ENCODE results near the gene KCNC3. TPM values are rescaled to one million over a fixed set of nuclear protein-coding genes. Genes with fewer than 3 reads are reported as not detected.

KCNC3 gene
- total and polyA plus RNA-seq, 9 donors = 0.13 to 1.9 (median 0.96) TPM

DNA sequence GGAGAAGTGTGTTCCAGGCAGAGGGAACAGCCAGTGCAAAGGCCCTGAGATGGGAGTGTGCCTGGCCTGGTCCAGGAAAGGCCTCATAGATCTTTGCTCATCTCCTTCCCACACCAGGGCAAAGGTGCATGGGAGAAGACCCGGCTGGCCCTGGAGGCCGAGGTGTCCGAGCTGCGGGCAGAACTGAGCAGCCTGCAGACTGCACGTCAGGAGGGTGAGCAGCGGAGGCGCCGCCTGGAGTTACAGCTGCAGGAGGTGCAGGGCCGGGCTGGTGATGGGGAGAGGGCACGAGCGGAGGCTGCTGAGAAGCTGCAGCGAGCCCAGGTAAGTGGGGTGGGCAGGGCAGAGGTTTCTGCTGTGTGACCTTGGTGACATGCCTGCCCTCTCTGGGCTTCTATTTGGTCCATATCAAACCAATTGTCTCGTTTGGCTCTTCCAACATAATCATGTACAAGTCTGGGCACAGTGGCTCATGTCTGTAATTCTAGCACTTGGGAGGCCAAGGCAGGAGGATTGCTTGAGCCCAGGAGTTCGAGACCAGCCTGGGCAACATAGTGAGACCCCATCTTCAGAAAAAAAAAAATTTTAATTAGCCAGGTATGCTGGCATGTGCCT is 51.1 kb downstream of the KCNC3 start:
- Histone ChIP-seq H3K9me3 (replicated peaks; ENCODE audit: control insufficient read depth, low read depth, low read length) (no peaks in the 10 kb centered on the region), H3K4me3 (ENCODE audit: low read length) (no peak overlapping the region), H3K4me1 (ENCODE audit: control insufficient read depth, insufficient read depth, low read length) (no peaks in the 10 kb centered on the region), H3K27ac (ENCODE audit: low read length) (no peak overlapping the region), H3K36me3 (ENCODE audit: control insufficient read depth, insufficient read depth, low read length) (peaks cover 21% of the 10 kb centered on the region), H3K27me3 (ENCODE audit: control insufficient read depth, insufficient read depth, low read length) (no peaks in the 10 kb centered on the region)
- 87% methylated on average over 12 of the region's 14 CpGs for WGBS (ENCODE audit: insufficient coverage)
- no peak for DNase-seq

DNA sequence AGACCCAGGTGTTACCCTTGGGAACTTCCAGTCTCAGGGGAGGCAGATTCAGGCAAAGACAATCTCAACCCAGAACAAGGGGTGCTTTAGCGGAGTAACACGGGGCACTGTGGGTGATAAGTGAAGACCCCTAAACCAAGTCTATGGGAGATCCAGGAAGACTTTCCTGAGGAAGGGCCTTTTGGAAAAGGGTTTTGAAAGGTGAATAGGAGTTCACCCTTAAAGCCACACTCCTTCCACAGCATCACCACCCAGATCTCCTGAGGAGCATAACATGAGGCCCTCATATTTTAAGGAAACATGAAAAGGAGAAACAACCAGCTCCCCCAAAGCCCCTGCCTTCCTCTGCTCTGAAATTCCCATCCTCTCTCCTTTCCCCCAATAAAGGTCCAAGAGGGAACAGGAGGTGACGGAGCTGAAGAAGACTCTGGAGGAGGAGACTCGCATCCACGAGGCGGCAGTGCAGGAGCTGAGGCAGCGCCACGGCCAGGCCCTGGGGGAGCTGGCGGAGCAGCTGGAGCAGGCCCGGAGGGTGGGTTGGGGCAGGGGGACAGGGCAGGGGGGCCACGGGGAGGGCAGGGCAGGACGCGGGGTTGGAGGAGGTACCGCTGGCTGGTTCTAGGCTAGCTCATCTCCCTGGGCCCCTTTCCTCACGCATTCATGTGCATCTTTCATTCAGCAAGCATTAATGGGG is 52.7 kb downstream of the KCNC3 start:
- H3K27me3 ChIP-seq (ENCODE audit: control insufficient read depth, insufficient read depth, low read length) = no peaks in the 10 kb centered on the region
- no peaks in the 10 kb centered on the region for H3K4me1 ChIP-seq (ENCODE audit: control insufficient read depth, insufficient read depth, low read length)
- no peak overlapping the region for H3K27ac ChIP-seq (ENCODE audit: low read length)
- no CpG with 5 or more reads among the region's 15 CpGs for WGBS (ENCODE audit: insufficient coverage)
- no peak for DNase-seq
- H3K36me3 ChIP-seq (ENCODE audit: control insufficient read depth, insufficient read depth, low read length) = peaks cover 24% of the 10 kb centered on the region
- H3K9me3 ChIP-seq (replicated peaks; ENCODE audit: control insufficient read depth, low read depth, low read length) = no peaks in the 10 kb centered on the region
- H3K4me3 ChIP-seq (ENCODE audit: low read length) = no peak overlapping the region

DNA sequence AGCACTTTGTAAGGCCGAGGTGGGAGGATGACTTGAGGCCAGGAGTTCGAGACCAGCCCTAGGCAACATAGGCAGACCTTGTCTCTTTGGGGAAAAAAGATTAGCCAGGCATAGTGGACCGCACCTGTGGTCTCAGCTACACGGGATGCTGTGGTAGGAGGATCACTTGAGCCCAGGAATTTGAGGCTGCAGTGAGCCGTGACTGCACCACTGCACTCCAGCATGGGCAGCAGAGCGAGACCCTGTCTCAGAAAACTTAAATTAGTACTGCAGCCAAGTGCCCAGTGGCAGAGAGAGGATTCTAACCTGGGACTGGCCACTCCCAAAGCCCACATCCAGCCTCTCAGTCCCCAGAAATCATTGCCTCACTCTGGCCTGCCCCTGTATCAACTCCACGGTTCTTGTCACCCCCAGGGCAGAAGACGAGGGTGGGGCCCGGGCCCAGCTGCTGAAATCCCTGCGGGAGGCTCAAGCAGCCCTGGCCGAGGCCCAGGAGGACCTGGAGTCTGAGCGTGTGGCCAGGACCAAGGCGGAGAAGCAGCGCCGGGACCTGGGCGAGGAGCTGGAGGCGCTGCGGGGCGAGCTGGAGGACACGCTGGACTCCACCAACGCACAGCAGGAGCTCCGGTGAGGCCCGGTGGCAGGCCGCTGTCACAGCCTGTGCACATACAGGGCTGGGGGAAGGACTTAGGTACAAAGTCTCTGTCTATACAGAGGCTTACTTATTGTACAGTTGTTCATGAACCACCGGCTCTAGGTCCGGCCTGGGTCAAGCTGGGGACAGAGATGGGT is 53.4 kb downstream of the KCNC3 start:
- no peak for DNase-seq
- Histone ChIP-seq H3K4me3 (ENCODE audit: low read length) (no peak overlapping the region), H3K36me3 (ENCODE audit: control insufficient read depth, insufficient read depth, low read length) (peaks cover 27% of the 10 kb centered on the region), H3K27me3 (ENCODE audit: control insufficient read depth, insufficient read depth, low read length) (no peaks in the 10 kb centered on the region), H3K27ac (ENCODE audit: low read length) (no peak overlapping the region), H3K9me3 (replicated peaks; ENCODE audit: control insufficient read depth, low read depth, low read length) (no peaks in the 10 kb centered on the region), H3K4me1 (ENCODE audit: control insufficient read depth, insufficient read depth, low read length) (no peaks in the 10 kb centered on the region)
- 61% methylated on average over 26 of the region's 26 CpGs for WGBS (ENCODE audit: insufficient coverage)

DNA sequence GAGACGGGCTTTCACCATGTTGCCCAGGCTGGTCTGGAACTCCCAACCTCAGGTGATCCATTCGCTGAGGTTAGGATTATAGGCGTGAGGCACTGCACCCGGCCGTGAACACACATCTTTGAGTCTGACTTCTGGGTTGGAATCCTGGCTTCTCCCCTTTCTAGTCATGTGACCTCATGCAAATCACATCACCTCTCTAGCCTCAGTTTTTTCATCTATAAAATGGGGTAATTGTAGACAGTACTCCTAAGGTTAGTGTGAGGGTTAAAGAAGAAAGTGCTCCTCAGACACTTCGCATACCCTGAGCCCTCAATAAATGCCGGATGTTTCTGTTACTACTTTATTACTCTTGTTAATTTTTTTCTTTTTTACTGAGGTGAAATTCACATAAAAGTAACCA is 55.4 kb downstream of the KCNC3 start:
- no peak for DNase-seq
- 94% methylated on average over 5 of the region's 7 CpGs for WGBS (ENCODE audit: insufficient coverage)
- H3K4me3 ChIP-seq (ENCODE audit: low read length) = no peak overlapping the region
- H3K4me1 ChIP-seq (ENCODE audit: control insufficient read depth, insufficient read depth, low read length) = no peaks in the 10 kb centered on the region
- H3K27me3 ChIP-seq (ENCODE audit: control insufficient read depth, insufficient read depth, low read length) = no peaks in the 10 kb centered on the region
- peaks cover 26% of the 10 kb centered on the region for H3K36me3 ChIP-seq (ENCODE audit: control insufficient read depth, insufficient read depth, low read length)
- no peak overlapping the region for H3K27ac ChIP-seq (ENCODE audit: low read length)
- no peaks in the 10 kb centered on the region for H3K9me3 ChIP-seq (replicated peaks; ENCODE audit: control insufficient read depth, low read depth, low read length)

DNA sequence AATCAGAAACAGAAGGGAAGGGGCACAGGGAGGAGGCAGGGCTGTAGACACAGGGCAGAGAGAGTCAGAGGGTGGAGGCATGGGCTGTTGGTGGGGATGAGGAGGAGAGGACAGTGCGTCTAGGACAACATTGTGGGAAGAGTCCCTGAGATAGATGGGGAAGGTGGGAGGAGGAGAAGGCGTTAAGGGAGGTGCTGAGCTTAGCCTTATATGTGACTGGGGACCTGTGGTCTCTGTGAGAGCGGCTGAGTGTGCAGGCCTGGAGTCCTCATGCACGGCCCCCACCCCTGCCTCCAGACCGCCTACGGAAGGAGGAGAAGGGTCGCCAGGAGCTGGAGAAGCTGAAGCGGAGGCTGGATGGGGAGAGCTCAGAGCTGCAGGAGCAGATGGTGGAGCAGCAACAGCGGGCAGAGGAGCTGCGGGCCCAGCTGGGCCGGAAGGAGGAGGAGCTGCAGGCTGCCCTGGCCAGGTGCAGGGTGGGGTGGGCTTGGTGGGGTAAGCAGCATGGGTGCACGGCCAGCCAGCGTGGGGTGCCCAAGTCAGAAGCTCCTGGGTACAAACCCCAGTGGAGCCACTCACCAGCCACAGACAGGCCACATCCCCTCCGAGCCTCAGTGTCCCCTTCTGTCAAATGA is 56.8 kb downstream of the KCNC3 start:
- Histone ChIP-seq H3K4me3 (ENCODE audit: low read length) (no peak overlapping the region), H3K27ac (ENCODE audit: low read length) (no peak overlapping the region), H3K27me3 (ENCODE audit: control insufficient read depth, insufficient read depth, low read length) (no peaks in the 10 kb centered on the region), H3K9me3 (replicated peaks; ENCODE audit: control insufficient read depth, low read depth, low read length) (no peaks in the 10 kb centered on the region), H3K4me1 (ENCODE audit: control insufficient read depth, insufficient read depth, low read length) (no peaks in the 10 kb centered on the region), H3K36me3 (ENCODE audit: control insufficient read depth, insufficient read depth, low read length) (peaks cover 32% of the 10 kb centered on the region)
- WGBS (ENCODE audit: insufficient coverage) = 73% methylated on average over 8 of the region's 14 CpGs
- DNase-seq = no peak

DNA sequence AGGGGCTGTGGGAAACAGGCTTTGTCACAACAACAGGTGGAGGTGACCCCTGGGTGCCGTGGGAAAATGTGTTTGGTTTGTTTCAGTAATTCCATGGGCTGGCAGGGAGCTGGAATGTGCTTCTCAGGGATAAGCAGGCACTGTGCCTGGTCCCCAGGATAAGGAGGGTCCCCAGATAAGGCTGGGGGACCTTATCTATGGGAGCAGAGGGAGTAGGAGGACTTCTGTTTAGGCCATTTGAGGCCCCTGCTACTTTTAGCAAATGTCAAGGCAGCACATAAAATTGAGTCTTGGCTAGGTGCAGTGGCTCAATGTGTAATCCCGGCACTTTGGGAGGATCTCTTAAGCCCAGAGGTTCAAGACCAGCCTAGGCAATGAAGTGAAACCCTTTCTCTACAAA is 59.5 kb downstream of the KCNC3 start:
- peaks cover 26% of the 10 kb centered on the region for H3K36me3 ChIP-seq (ENCODE audit: control insufficient read depth, insufficient read depth, low read length)
- H3K27me3 ChIP-seq (ENCODE audit: control insufficient read depth, insufficient read depth, low read length) = no peaks in the 10 kb centered on the region
- H3K4me1 ChIP-seq (ENCODE audit: control insufficient read depth, insufficient read depth, low read length) = no peaks in the 10 kb centered on the region
- H3K9me3 ChIP-seq (replicated peaks; ENCODE audit: control insufficient read depth, low read depth, low read length) = no peaks in the 10 kb centered on the region
- no peak for DNase-seq
- no peak overlapping the region for H3K27ac ChIP-seq (ENCODE audit: low read length)
- H3K4me3 ChIP-seq (ENCODE audit: low read length) = no peak overlapping the region
- WGBS (ENCODE audit: insufficient coverage) = 50% methylated on average over 1 of the region's 2 CpGs

DNA sequence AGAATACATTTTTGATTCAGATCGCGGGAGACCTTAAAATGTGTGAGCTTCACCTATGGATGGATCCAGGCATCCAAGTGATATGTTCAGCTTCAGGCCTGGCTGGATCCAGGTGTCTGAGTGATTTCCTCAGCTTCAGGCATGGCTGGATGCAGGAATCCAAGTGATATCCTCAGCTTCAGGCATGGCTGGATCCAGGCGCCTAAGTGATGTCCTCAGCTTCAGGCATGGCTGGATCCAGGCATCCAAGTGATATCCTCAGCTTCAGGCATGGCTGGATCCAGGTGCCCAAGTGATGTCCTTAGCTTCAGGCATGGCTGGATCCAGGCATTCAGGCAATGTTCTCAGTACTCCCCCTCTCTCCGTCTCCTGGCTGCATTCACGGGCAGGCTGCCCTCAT is 60.7 kb downstream of the KCNC3 start:
- Histone ChIP-seq H3K9me3 (replicated peaks; ENCODE audit: control insufficient read depth, low read depth, low read length) (no peaks in the 10 kb centered on the region), H3K36me3 (ENCODE audit: control insufficient read depth, insufficient read depth, low read length) (peaks cover 32% of the 10 kb centered on the region)
- WGBS (ENCODE audit: insufficient coverage) = 94% methylated on average over 3 of the region's 5 CpGs

DNA sequence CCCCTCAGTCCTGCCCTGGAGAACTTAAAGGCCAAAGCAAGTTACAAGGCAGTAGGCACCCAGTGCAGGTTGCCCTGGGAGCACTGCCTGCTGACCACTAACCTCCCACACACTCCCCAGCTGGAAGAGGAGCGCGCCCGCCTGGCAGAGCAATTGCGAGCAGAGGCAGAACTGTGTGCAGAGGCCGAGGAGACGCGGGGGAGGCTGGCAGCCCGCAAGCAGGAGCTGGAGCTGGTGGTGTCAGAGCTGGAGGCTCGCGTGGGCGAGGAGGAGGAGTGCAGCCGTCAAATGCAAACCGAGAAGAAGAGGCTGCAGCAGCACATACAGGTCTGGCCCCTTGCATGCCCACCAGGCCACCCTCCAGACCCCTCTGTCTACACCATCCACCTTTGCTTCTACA is 61.1 kb downstream of the KCNC3 start:
- Histone ChIP-seq H3K27me3 (ENCODE audit: control insufficient read depth, insufficient read depth, low read length) (no peaks in the 10 kb centered on the region), H3K36me3 (ENCODE audit: control insufficient read depth, insufficient read depth, low read length) (peaks cover 32% of the 10 kb centered on the region), H3K4me1 (ENCODE audit: control insufficient read depth, insufficient read depth, low read length) (no peaks in the 10 kb centered on the region), H3K4me3 (ENCODE audit: low read length) (no peak overlapping the region), H3K9me3 (replicated peaks; ENCODE audit: control insufficient read depth, low read depth, low read length) (no peaks in the 10 kb centered on the region), H3K27ac (ENCODE audit: low read length) (no peak overlapping the region)
- no peak for DNase-seq
- WGBS (ENCODE audit: insufficient coverage) = 100% methylated on average over 4 of the region's 13 CpGs

More for the DNA sequence above, 60.7 kb downstream of the KCNC3 start:
- DNase-seq = no peak
- Histone ChIP-seq H3K27me3 (ENCODE audit: control insufficient read depth, insufficient read depth, low read length) (no peaks in the 10 kb centered on the region), H3K4me3 (ENCODE audit: low read length) (no peak overlapping the region), H3K4me1 (ENCODE audit: control insufficient read depth, insufficient read depth, low read length) (no peaks in the 10 kb centered on the region), H3K27ac (ENCODE audit: low read length) (no peak overlapping the region)

DNA sequence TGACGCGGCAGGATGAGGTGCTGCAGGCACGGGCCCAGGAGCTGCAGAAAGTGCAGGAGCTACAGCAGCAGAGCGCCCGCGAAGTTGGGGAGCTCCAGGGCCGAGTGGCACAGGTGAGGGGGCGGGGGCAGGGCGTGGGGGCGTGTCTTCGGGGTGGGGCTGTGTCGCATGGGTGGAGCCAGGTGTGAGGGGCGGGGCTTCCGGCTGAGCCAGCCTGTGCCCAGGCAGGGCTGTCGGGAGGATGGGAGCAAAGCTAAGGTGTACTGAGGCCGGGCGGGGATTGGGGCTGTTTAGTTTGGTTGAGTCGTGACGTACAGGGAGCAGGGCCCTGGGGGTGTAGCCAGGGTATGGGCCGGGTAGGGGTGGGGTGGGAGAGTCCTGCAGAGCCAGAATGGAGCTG is 62.3 kb downstream of the KCNC3 start:
- WGBS (ENCODE audit: insufficient coverage) = 8% methylated on average over 20 of the region's 20 CpGs
- H3K36me3 ChIP-seq (ENCODE audit: control insufficient read depth, insufficient read depth, low read length) = peaks cover 29% of the 10 kb centered on the region
- no peak overlapping the region for H3K27ac ChIP-seq (ENCODE audit: low read length)
- H3K4me3 ChIP-seq (ENCODE audit: low read length) = no peak overlapping the region
- H3K4me1 ChIP-seq (ENCODE audit: control insufficient read depth, insufficient read depth, low read length) = no peaks in the 10 kb centered on the region
- no peaks in the 10 kb centered on the region for H3K9me3 ChIP-seq (replicated peaks; ENCODE audit: control insufficient read depth, low read depth, low read length)
- no peak for DNase-seq
- no peaks in the 10 kb centered on the region for H3K27me3 ChIP-seq (ENCODE audit: control insufficient read depth, insufficient read depth, low read length)

DNA sequence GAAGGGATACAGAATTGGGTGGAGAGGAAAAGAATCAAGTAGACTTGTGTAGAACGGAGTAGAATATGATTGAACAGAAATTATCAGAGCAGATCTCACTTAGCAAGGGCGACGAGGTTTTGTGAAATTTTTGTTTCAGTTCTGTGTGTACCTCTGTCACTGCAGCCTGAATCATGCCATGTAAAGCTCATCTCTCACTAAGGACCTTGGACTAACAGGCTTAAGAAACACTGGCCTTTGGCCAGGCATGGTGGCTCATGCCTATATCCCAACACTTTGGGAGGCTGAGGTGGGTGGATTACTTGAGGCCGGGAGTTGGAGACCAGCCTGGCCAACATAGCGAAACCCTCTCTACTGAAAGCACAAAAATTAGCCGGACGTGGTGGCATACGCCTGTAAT is 63.1 kb downstream of the KCNC3 start:
- WGBS (ENCODE audit: insufficient coverage) = 90% methylated on average over 1 of the region's 8 CpGs

More for the DNA sequence above, 63.1 kb downstream of the KCNC3 start:
- Histone ChIP-seq H3K9me3 (replicated peaks; ENCODE audit: control insufficient read depth, low read depth, low read length) (no peaks in the 10 kb centered on the region), H3K27me3 (ENCODE audit: control insufficient read depth, insufficient read depth, low read length) (no peaks in the 10 kb centered on the region), H3K4me3 (ENCODE audit: low read length) (no peak overlapping the region), H3K4me1 (ENCODE audit: control insufficient read depth, insufficient read depth, low read length) (no peaks in the 10 kb centered on the region), H3K27ac (ENCODE audit: low read length) (no peak overlapping the region), H3K36me3 (ENCODE audit: control insufficient read depth, insufficient read depth, low read length) (peaks cover 21% of the 10 kb centered on the region)
- no peak for DNase-seq

Measured in muscle of leg (tissue), 11 donors.